Esophagus muscularis mucosa (tissue), 3 donors: ENCODE results near the gene MAP2.

Experiments used
- POLR2AphosphoS5 ChIP-seq, 2 donors: sonication (generic); formaldehyde crosslinking; IDR thresholded peaks; one replicate each; pipeline ENCODE4 v1.6.1; 2017; ENCODE audit warnings: antibody characterized with exemption in 2 of 2
- TF ChIP-seq, protein P1 (sequence below), 3 experiments: fragments of 200-600 bp in 2 of 3; fragments of 450-650 bp in 1 of 3; sonication (generic) in 2 of 3; IDR thresholded peaks; one replicate each; pipeline ENCODE4 v1.5.1; 2017 to 2019; ENCODE audit warnings: antibody characterized with exemption in 3 of 3, mild to moderate bottlenecking in 2 of 3, moderate library complexity in 1 of 3

- TF ChIP-seq, protein P1, sequence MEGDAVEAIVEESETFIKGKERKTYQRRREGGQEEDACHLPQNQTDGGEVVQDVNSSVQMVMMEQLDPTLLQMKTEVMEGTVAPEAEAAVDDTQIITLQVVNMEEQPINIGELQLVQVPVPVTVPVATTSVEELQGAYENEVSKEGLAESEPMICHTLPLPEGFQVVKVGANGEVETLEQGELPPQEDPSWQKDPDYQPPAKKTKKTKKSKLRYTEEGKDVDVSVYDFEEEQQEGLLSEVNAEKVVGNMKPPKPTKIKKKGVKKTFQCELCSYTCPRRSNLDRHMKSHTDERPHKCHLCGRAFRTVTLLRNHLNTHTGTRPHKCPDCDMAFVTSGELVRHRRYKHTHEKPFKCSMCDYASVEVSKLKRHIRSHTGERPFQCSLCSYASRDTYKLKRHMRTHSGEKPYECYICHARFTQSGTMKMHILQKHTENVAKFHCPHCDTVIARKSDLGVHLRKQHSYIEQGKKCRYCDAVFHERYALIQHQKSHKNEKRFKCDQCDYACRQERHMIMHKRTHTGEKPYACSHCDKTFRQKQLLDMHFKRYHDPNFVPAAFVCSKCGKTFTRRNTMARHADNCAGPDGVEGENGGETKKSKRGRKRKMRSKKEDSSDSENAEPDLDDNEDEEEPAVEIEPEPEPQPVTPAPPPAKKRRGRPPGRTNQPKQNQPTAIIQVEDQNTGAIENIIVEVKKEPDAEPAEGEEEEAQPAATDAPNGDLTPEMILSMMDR (IDR thresholded peaks at IDR 0.05): no peak
- no peak for TF ChIP-seq POLR2AphosphoS5 (IDR thresholded peaks at IDR 0.05)
These were observed 342.8 kb downstream of the MAP2 start for GRCh38 chr2:209766613-209767012.
